GM11168 (cell line): ENCODE results near the gene HAND1.

Experiments used
- in situ Hi-C: fragments of 300-500 bp; cut with MboI; formaldehyde crosslinking; loops from one replicate; pipeline ENCODE4 v1.12.0; 2022; ENCODE audit warnings: low sequenced_read_pairs; ENCODE audit not compliant: unreplicated experiment

HAND1 gene

GRCh38 chr5:154506049-154506715, 28.2 kb upstream of the HAND1 start:
- in situ Hi-C loops: no loop called here

GRCh38 chr5:154505567-154505966, 27.5 kb upstream of the HAND1 start:
- in situ Hi-C loops: no loop called here

- in situ Hi-C loops: no loop called here
Measured at GRCh38 chr5:154503698-154504039, 25.6 kb upstream of the HAND1 start.

- in situ Hi-C loops: no loop called here
Measured at GRCh38 chr5:154502180-154502579, 24.2 kb upstream of the HAND1 start.

GRCh38 chr5:154501566-154501965, 23.5 kb upstream of the HAND1 start:
- in situ Hi-C loops: no loop called here

- in situ Hi-C loops: no loop called here
Measured at GRCh38 chr5:154498994-154499393, 21.0 kb upstream of the HAND1 start.

- in situ Hi-C loops: no loop called here
Measured at GRCh38 chr5:154498591-154498990, 20.6 kb upstream of the HAND1 start.

GRCh38 chr5:154494036-154494435, 16.0 kb upstream of the HAND1 start:
- in situ Hi-C loops: no loop called here

GRCh38 chr5:154493274-154493673, 15.2 kb upstream of the HAND1 start:
- in situ Hi-C loops: no loop called here

- in situ Hi-C loops: no loop called here
Measured at GRCh38 chr5:154491941-154492340, 13.9 kb upstream of the HAND1 start.

GRCh38 chr5:154487541-154487940, 9.5 kb upstream of the HAND1 start:
- in situ Hi-C loops: no loop called here

- in situ Hi-C loops: no loop called here
Measured at GRCh38 chr5:154486427-154486866, 8.4 kb upstream of the HAND1 start.

- in situ Hi-C loops: no loop called here
Measured at GRCh38 chr5:154485850-154486426, 7.9 kb upstream of the HAND1 start.

GRCh38 chr5:154485096-154485491, 7.1 kb upstream of the HAND1 start:
- in situ Hi-C loops: no loop called here

- in situ Hi-C loops: no loop called here
Measured at GRCh38 chr5:154484393-154485095, 6.5 kb upstream of the HAND1 start.

GRCh38 chr5:154483654-154484392, 5.8 kb upstream of the HAND1 start:
- in situ Hi-C loops: no loop called here

- in situ Hi-C loops: no loop called here
Measured at GRCh38 chr5:154482528-154483449, 4.8 kb upstream of the HAND1 start.

GRCh38 chr5:154481584-154482381, 3.8 kb upstream of the HAND1 start:
- in situ Hi-C loops: no loop called here

- in situ Hi-C loops: no loop called here
Measured at GRCh38 chr5:154480847-154481246, 2.8 kb upstream of the HAND1 start.
